Right lung (tissue), 10 donors: ENCODE measurements around the gene CYP27A1. TPM values are rescaled to one million over a fixed set of nuclear protein-coding genes. Genes with fewer than 3 reads are reported as not detected.

Source experiments
- DNase-seq, 2 donors: peaks; one replicate each; pipeline ENCODE4 v3.0.0-alpha.2; 2013
- long read RNA-seq, 8 donors: transcript quantifications; one replicate each; lab custom pipeline, GENCODE V29; 2026
- polyA plus RNA-seq, 5 donors: library from polyadenylated mRNA; unstranded; fragments of 120-200 nt; gene quantifications; one replicate each; pipeline versions ENCODE4 v1.2.1 to v1.2.3, GENCODE V29; 2013; ENCODE audit warnings: inconsistent platforms in 1 of 5, low replicate concordance in 1 of 5; ENCODE audit not compliant: insufficient read length in 5 of 5, insufficient read depth in 1 of 5

The CYP27A1 gene
- 10 to 100 TPM; 22.7 to 32.0 (median 30.3) TPM for polyA plus RNA-seq
- long read RNA-seq, donor 1, transcript CYP27A1-201 (9 exons, 2,286 nt), result major isoform, 13 of 13 reads
- long read RNA-seq, donor 1, partial matches to known transcripts, result 0 of 13 reads
- long read RNA-seq, donor 1, other reads (novel, unspliced or antisense), result 0 of 13 reads
- long read RNA-seq, donor 2, transcript CYP27A1-201 (9 exons, 2,286 nt), result major isoform, 7 of 7 reads
- long read RNA-seq, donor 2, partial matches to known transcripts, result 0 of 7 reads
- long read RNA-seq, donor 2, other reads (novel, unspliced or antisense), result 0 of 7 reads
- long read RNA-seq, donor 3, partial matches to known transcripts, result 9 of 13 reads
- long read RNA-seq, donor 3, other reads (novel, unspliced or antisense), result 0 of 13 reads
- long read RNA-seq, donor 4, partial matches to known transcripts, result 8 of 11 reads
- long read RNA-seq, donor 4, other reads (novel, unspliced or antisense), result 0 of 11 reads
- long read RNA-seq, donor 5, transcript CYP27A1-201 (9 exons, 2,286 nt), result major isoform, 6 of 14 reads
- long read RNA-seq, donor 5, partial matches to known transcripts, result 8 of 14 reads
- long read RNA-seq, donor 5, other reads (novel, unspliced or antisense), result 0 of 14 reads
- long read RNA-seq, donor 6, transcript CYP27A1-201 (9 exons, 2,286 nt), result major isoform, 11 of 21 reads
- long read RNA-seq, donor 6, partial matches to known transcripts, result 10 of 21 reads
- long read RNA-seq, donor 6, other reads (novel, unspliced or antisense), result 0 of 21 reads
- long read RNA-seq, donor 7, transcript CYP27A1-201 (9 exons, 2,286 nt), result major isoform, 6 of 12 reads
- long read RNA-seq, donor 7, partial matches to known transcripts, result 6 of 12 reads
- long read RNA-seq, donor 7, other reads (novel, unspliced or antisense), result 0 of 12 reads
- long read RNA-seq, donor 8, partial matches to known transcripts, result 0 of 4 reads
- long read RNA-seq, donor 8, other reads (novel, unspliced or antisense), result 0 of 4 reads

GRCh38 chr2:218781691-218782527 is at the start of gene CYP27A1:
TSS of gene CYP27A1 (plus strand) at chr2:218782147. CDS start at chr2:218782183, 36 bp downstream.
- DNase-seq, result peak; percentile 37 to 47

- no peak for DNase-seq
Measured at GRCh38 chr2:218732761-218733158, 49.2 kb upstream of the CYP27A1 start.

- no peak for DNase-seq
Measured at GRCh38 chr2:218733171-218734021, 48.6 kb upstream of the CYP27A1 start.

GRCh38 chr2:218734190-218734975 is 47.6 kb upstream of the CYP27A1 start:
- DNase-seq, result no peak

- no peak for DNase-seq
Measured at GRCh38 chr2:218736531-218736930, 45.4 kb upstream of the CYP27A1 start.

- no peak for DNase-seq
Measured at GRCh38 chr2:218743068-218743467, 38.9 kb upstream of the CYP27A1 start.

GRCh38 chr2:218744615-218745014 is 37.3 kb upstream of the CYP27A1 start:
- no peak for DNase-seq

- DNase-seq, result no peak
Measured at GRCh38 chr2:218745160-218745558, 36.8 kb upstream of the CYP27A1 start.

- peak; percentile 38 to 49 for DNase-seq
Measured at GRCh38 chr2:218745559-218746469, 36.1 kb upstream of the CYP27A1 start.

GRCh38 chr2:218746470-218746795 is 35.5 kb upstream of the CYP27A1 start:
- no peak for DNase-seq

- no peak for DNase-seq
Measured at GRCh38 chr2:218746960-218747359, 35.0 kb upstream of the CYP27A1 start.

- no peak for DNase-seq
Measured at GRCh38 chr2:218748741-218749441, 33.1 kb upstream of the CYP27A1 start.

- DNase-seq, result peak; percentile 38 to 45
Measured at GRCh38 chr2:218754201-218754600, 27.7 kb upstream of the CYP27A1 start.

- no peak for DNase-seq
Measured at GRCh38 chr2:218754781-218755180, 27.2 kb upstream of the CYP27A1 start.

GRCh38 chr2:218755198-218755566 is 26.8 kb upstream of the CYP27A1 start:
- DNase-seq, result no peak

- DNase-seq, result no peak
Measured at GRCh38 chr2:218755567-218756404, 26.2 kb upstream of the CYP27A1 start.
